ENCODE results near the gene NHLH2. TPM values are rescaled to one million over a fixed set of nuclear protein-coding genes. Genes with fewer than 3 reads are reported as not detected.

The NHLH2 gene
- total RNA-seq, 1 experiment from 2014 or later: not detected

GRCh38 chr1:115814685-115815398 lies 26.1 kb downstream of the NHLH2 start:
- no peak overlapping the region for H3K27ac Mint-ChIP-seq (ENCODE audit: unreplicated experiment)
- no peaks in the 10 kb centered on the region for H3K4me1 Mint-ChIP-seq (ENCODE audit: low read depth, unreplicated experiment)
- BruUV-seq (replicated peaks): no TSS peak
- no peak overlapping the region for H3K4me3 ChIP-seq (ENCODE audit: low read depth, low read length)
- no peak for TF ChIP-seq CTCF (IDR thresholded peaks at IDR 0.05; ENCODE audit: insufficient read depth in 1 of 2, low read depth in 1 of 2, low read length in 1 of 2, severe bottlenecking in 1 of 2, unreplicated experiment in 1 of 2)
- H3K4me3 Mint-ChIP-seq (ENCODE audit: unreplicated experiment): no peak overlapping the region
- peaks cover 20% of the 10 kb centered on the region for H3K4me1 ChIP-seq
- no peaks in the 10 kb centered on the region for H3K36me3 Mint-ChIP-seq (ENCODE audit: insufficient read depth, unreplicated experiment)
- intact Hi-C loops (cut with micrococcal nuclease; ENCODE audit: unreplicated experiment): no loop called here
- no peaks in the 10 kb centered on the region for H3K9me3 Mint-ChIP-seq (ENCODE audit: unreplicated experiment)
- ChIA-PET CTCF (no interaction called here), POLR2A (no interaction called here)
- H3K27me3 Mint-ChIP-seq (ENCODE audit: insufficient read depth, unreplicated experiment): no peaks in the 10 kb centered on the region
- no peaks in the 10 kb centered on the region for H3K9me3 ChIP-seq
- H3K27me3 ChIP-seq (replicated peaks; ENCODE audit: control insufficient read depth, insufficient read depth, low read length): no peaks in the 10 kb centered on the region
- no peaks in the 10 kb centered on the region for H3K36me3 ChIP-seq (ENCODE audit: control insufficient read depth, insufficient read depth, low read length)
- DNase-seq: no peak

GRCh38 chr1:115813727-115814126 lies 27.2 kb downstream of the NHLH2 start:
- BruUV-seq (replicated peaks): no TSS peak
- no peaks in the 10 kb centered on the region for H3K27me3 Mint-ChIP-seq (ENCODE audit: insufficient read depth, unreplicated experiment)
- Histone ChIP-seq H3K9me3 (no peaks in the 10 kb centered on the region), H3K4me3 (ENCODE audit: low read depth, low read length) (no peak overlapping the region), H3K4me1 (peaks cover 20% of the 10 kb centered on the region), H3K36me3 (ENCODE audit: control insufficient read depth, insufficient read depth, low read length) (no peaks in the 10 kb centered on the region), H3K27me3 (replicated peaks; ENCODE audit: control insufficient read depth, insufficient read depth, low read length) (no peaks in the 10 kb centered on the region)
- H3K4me1 Mint-ChIP-seq (ENCODE audit: low read depth, unreplicated experiment): no peaks in the 10 kb centered on the region
- TF ChIP-seq CTCF (IDR thresholded peaks at IDR 0.05; ENCODE audit: insufficient read depth in 1 of 2, low read depth in 1 of 2, low read length in 1 of 2, severe bottlenecking in 1 of 2, unreplicated experiment in 1 of 2): no peak
- CTCF ChIA-PET: no interaction called here
- no peak for DNase-seq
- H3K4me3 Mint-ChIP-seq (ENCODE audit: unreplicated experiment): no peak overlapping the region
- POLR2A ChIA-PET: no interaction called here
- H3K36me3 Mint-ChIP-seq (ENCODE audit: insufficient read depth, unreplicated experiment): no peaks in the 10 kb centered on the region
- no peak overlapping the region for H3K27ac Mint-ChIP-seq (ENCODE audit: unreplicated experiment)
- intact Hi-C loops (cut with micrococcal nuclease; ENCODE audit: unreplicated experiment): no loop called here
- H3K9me3 Mint-ChIP-seq (ENCODE audit: unreplicated experiment): no peaks in the 10 kb centered on the region

GRCh38 chr1:115811140-115811828 lies 29.6 kb downstream of the NHLH2 start:
- DNase-seq: peak; percentile 54 to 72
- no peak for TF ChIP-seq CTCF (IDR thresholded peaks at IDR 0.05; ENCODE audit: insufficient read depth in 1 of 2, low read depth in 1 of 2, low read length in 1 of 2, severe bottlenecking in 1 of 2, unreplicated experiment in 1 of 2)
- CTCF ChIA-PET: interaction anchor here (2.0 kb wide), 1 partner anchor 170 kb away, joined by 8 read pairs; no protein-coding TSS in a partner anchor
- BruUV-seq (replicated peaks): no TSS peak
- no peaks in the 10 kb centered on the region for H3K4me1 Mint-ChIP-seq (ENCODE audit: low read depth, unreplicated experiment)
- no peaks in the 10 kb centered on the region for H3K27me3 ChIP-seq (replicated peaks; ENCODE audit: control insufficient read depth, insufficient read depth, low read length)
- H3K4me3 Mint-ChIP-seq (ENCODE audit: unreplicated experiment): no peak overlapping the region
- H3K9me3 ChIP-seq: no peaks in the 10 kb centered on the region
- H3K27ac Mint-ChIP-seq (ENCODE audit: unreplicated experiment): no peak overlapping the region
- no peak overlapping the region for H3K4me3 ChIP-seq (ENCODE audit: low read depth, low read length)
- no peaks in the 10 kb centered on the region for H3K36me3 ChIP-seq (ENCODE audit: control insufficient read depth, insufficient read depth, low read length)
- POLR2A ChIA-PET: no interaction called here
- peaks cover 20% of the 10 kb centered on the region for H3K4me1 ChIP-seq
- no peaks in the 10 kb centered on the region for H3K36me3 Mint-ChIP-seq (ENCODE audit: insufficient read depth, unreplicated experiment)
- intact Hi-C loops (cut with micrococcal nuclease; ENCODE audit: unreplicated experiment): no loop called here
- H3K27me3 Mint-ChIP-seq (ENCODE audit: insufficient read depth, unreplicated experiment): peaks cover 2% of the 10 kb centered on the region
- no peaks in the 10 kb centered on the region for H3K9me3 Mint-ChIP-seq (ENCODE audit: unreplicated experiment)

Data from Caco-2 (cell line).